Measurements from ENCODE around the gene GPR37. TPM values are rescaled to one million over a fixed set of nuclear protein-coding genes. Genes with fewer than 3 reads are reported as not detected.

Gene GPR37
- total and polyA plus RNA-seq, 8 donors, result 0.80 to 3.9 (median 1.9) TPM

DNA sequence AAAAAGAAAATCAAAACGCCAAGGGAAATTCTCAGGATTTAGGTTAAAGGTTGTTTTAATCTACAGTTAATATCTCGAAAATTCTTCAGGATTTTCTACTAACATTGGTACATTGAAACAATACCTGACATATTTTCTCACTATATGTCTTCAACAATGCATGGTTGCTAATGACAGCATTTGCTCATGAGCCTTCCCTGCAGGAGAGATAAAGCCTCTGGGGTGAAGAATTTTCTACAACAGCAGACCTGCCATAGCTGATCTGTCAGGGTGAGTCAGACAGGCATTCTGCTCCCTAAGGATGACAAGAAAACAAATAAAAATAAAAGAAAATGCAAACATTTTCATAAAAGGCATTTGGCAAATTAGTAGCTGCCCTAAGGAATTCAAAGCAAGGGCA lies 11.7 kb upstream of the GPR37 start:
- ATAC-seq (no peak), FAIRE-seq (no peak), DNase-seq (no peak)
- Histone ChIP-seq H3K4me3 (no peak overlapping the region), H3K4me1 (no peaks in the 10 kb centered on the region), H3K9me3 (no peaks in the 10 kb centered on the region), H3K27me3 (no peaks in the 10 kb centered on the region), H3K36me3 (no peaks in the 10 kb centered on the region), H3K27ac (no peak overlapping the region)
- intact Hi-C loops (cut with DNase I), result no loop called here
- no peak for TF ChIP-seq CTCF (IDR thresholded peaks at IDR 0.05)
- 70 to 83% methylated on average over 2 of the region's 2 CpGs for WGBS, 2 donors

GRCh38 chr7:124776153-124776552 lies 10.6 kb upstream of the GPR37 start:
- ATAC-seq, result no peak
- Histone ChIP-seq H3K9me3 (no peaks in the 10 kb centered on the region), H3K4me1 (no peaks in the 10 kb centered on the region), H3K27ac (no peak overlapping the region), H3K4me3 (no peak overlapping the region), H3K36me3 (no peaks in the 10 kb centered on the region), H3K27me3 (no peaks in the 10 kb centered on the region)
- 24 to 27% methylated on average over 2 of the region's 2 CpGs for WGBS, 2 donors
- intact Hi-C loops (cut with DNase I), result no loop called here
- no peak for DNase-seq
- no peak for FAIRE-seq
- no peak for TF ChIP-seq CTCF (IDR thresholded peaks at IDR 0.05)

DNA sequence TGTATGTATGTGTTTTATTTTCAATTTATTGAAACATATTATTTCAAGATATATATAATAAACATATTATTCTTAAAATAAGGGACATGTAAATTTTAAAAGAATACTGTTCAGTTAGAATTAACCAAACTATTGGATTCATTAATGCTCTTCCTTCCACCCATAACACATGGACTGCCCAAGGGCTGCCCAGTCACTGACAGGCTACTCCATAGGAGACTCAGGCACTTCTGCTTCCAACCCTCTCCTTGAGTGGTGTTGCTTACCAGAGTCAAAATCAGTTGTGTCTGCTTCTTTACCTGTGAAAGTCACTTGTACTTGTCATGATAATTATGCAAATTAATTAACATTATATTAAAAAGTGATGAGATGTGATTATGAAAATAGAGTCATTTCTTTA lies 9.8 kb upstream of the GPR37 start:
- ATAC-seq, result no peak
- DNase-seq, result no peak
- H3K27me3 ChIP-seq, result no peaks in the 10 kb centered on the region
- TF ChIP-seq CTCF (IDR thresholded peaks at IDR 0.05), result no peak
- no peak overlapping the region for H3K4me3 ChIP-seq
- H3K36me3 ChIP-seq, result no peaks in the 10 kb centered on the region
- H3K27ac ChIP-seq, result no peak overlapping the region
- no peak for FAIRE-seq
- no peaks in the 10 kb centered on the region for H3K9me3 ChIP-seq
- intact Hi-C loops (cut with DNase I), result no loop called here
- H3K4me1 ChIP-seq, result no peaks in the 10 kb centered on the region

DNA sequence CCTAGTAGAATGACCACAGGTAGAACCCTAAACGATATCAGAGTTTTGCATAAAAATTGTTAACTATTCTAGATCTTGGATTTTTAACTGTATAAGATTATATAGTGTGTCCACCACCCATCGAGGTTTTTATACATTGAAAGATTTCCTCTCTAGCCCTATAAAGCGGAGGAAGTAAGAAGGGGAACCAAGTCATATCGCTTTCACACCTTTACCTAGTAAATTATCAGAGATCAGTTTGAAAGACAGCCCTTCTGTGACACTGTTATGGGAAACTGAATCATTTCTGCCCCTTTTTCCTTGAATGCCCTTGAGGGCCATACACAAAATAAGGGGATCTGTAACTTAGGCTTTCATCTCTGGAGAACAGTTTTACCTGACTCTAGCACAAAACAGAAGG lies 8.3 kb upstream of the GPR37 start:
- H3K9me3 ChIP-seq, result no peaks in the 10 kb centered on the region
- 86 to 93% methylated on average over 4 of the region's 4 CpGs for WGBS, 2 donors
- H3K27ac ChIP-seq, result no peak overlapping the region
- FAIRE-seq, result no peak
- H3K27me3 ChIP-seq, result no peaks in the 10 kb centered on the region
- ATAC-seq, result no peak
- no peak for TF ChIP-seq CTCF (IDR thresholded peaks at IDR 0.05)
- H3K4me3 ChIP-seq, result no peak overlapping the region
- no peaks in the 10 kb centered on the region for H3K4me1 ChIP-seq
- DNase-seq, result no peak
- intact Hi-C loops (cut with DNase I), result no loop called here
- H3K36me3 ChIP-seq, result no peaks in the 10 kb centered on the region

DNA sequence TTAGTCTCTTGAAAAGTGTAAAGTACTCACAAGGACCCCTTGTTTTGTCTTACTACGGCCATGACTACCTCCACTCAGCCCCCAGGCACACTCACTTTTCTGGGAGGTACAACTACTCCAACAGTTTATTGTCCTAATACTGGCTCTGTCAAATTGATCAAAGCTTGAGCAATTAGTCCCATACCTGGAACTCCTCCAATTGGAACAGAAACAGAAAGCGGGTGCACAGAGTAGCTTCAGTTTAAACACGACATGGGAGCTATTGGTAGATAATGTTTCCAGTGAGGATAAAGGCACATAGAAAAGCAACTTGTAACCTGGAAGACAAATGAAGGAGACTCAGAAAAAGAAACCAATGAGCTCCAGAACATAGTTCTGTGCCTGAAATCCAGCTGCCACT lies 7.7 kb upstream of the GPR37 start:
- ATAC-seq, result no peak
- H3K4me3 ChIP-seq, result no peak overlapping the region
- DNase-seq, result no peak
- intact Hi-C loops (cut with DNase I), result no loop called here
- no peak for TF ChIP-seq CTCF (IDR thresholded peaks at IDR 0.05)
- 49 to 59% methylated on average over 3 of the region's 3 CpGs for WGBS, 2 donors
- H3K36me3 ChIP-seq, result no peaks in the 10 kb centered on the region
- no peak for FAIRE-seq
- no peaks in the 10 kb centered on the region for H3K9me3 ChIP-seq
- no peaks in the 10 kb centered on the region for H3K4me1 ChIP-seq
- no peaks in the 10 kb centered on the region for H3K27me3 ChIP-seq
- no peak overlapping the region for H3K27ac ChIP-seq
